GM18507 (cell line): ENCODE results near the gene HOXB3.
A peak's percentile ranks its signal among the peaks of the same experiment; 100 is the strongest.

Experiments
- DNase-seq: peaks from one replicate; pipeline ENCODE4 v3.0.0; 2011; ENCODE audit warnings: low read depth; ENCODE audit not compliant: insufficient read length; ENCODE audit errors: extremely low spot score
- FAIRE-seq: peaks from 2 replicates; lab custom pipeline; 2011; peaks lifted over from hg19 to GRCh38; lab: Jason Lieb, UNC

The HOXB3 gene

GRCh38 chr17:48589060-48589830, 796 bp downstream of the HOXB3 start:
- no peak for FAIRE-seq
- DNase-seq = no peak

GRCh38 chr17:48588528-48588927, 1.5 kb downstream of the HOXB3 start:
- DNase-seq (no peak), FAIRE-seq (no peak)

GRCh38 chr17:48588074-48588415, 2.0 kb downstream of the HOXB3 start:
- no peak for DNase-seq
- no peak for FAIRE-seq

- FAIRE-seq = no peak
- no peak for DNase-seq
These were observed 2.6 kb downstream of the HOXB3 start for GRCh38 chr17:48587276-48588073.

GRCh38 chr17:48586355-48587258, 3.4 kb downstream of the HOXB3 start:
- DNase-seq (no peak), FAIRE-seq (no peak)

GRCh38 chr17:48584223-48584741, 5.8 kb downstream of the HOXB3 start:
- DNase-seq = no peak

GRCh38 chr17:48583708-48584222, 6.3 kb downstream of the HOXB3 start:
- DNase-seq = no peak
- FAIRE-seq = no peak

More at GRCh38 chr17:48584223-48584741, 5.8 kb downstream of the HOXB3 start:
- FAIRE-seq = no peak

GRCh38 chr17:48582750-48583069, 7.3 kb downstream of the HOXB3 start:
- FAIRE-seq = no peak

GRCh38 chr17:48579760-48580554, 10.1 kb downstream of the HOXB3 start:
- DNase-seq (no peak), FAIRE-seq (peak; percentile 56)

More at GRCh38 chr17:48582750-48583069, 7.3 kb downstream of the HOXB3 start:
- DNase-seq = no peak

- no peak for DNase-seq
- FAIRE-seq = no peak
These were observed 10.6 kb downstream of the HOXB3 start for GRCh38 chr17:48579471-48579759.

GRCh38 chr17:48578616-48579470, 11.2 kb downstream of the HOXB3 start:
- no peak for DNase-seq
- peak; percentile 71 for FAIRE-seq

GRCh38 chr17:48577946-48578615, 12.0 kb downstream of the HOXB3 start, which contains the start of gene HOXB4:
Gene HOXB4, minus strand, starts transcription at chr17:48578350. Its CDS starts 31 bp downstream, at chr17:48578319.
- FAIRE-seq (peak; percentile 89), DNase-seq (no peak)

- FAIRE-seq (peak; percentile 26), DNase-seq (no peak)
These were observed 12.6 kb downstream of the HOXB3 start for GRCh38 chr17:48577330-48577945.

GRCh38 chr17:48576479-48577309, 13.3 kb downstream of the HOXB3 start:
- DNase-seq (no peak), FAIRE-seq (no peak)

GRCh38 chr17:48575673-48576478, 14.2 kb downstream of the HOXB3 start:
- no peak for DNase-seq
- FAIRE-seq = peak; percentile 60
